Measurements from ENCODE around the gene HSPA9. TPM values are rescaled to one million over a fixed set of nuclear protein-coding genes. Genes with fewer than 3 reads are reported as not detected.
"Not testable (repeated sequence)": the region's sequence is repeated elsewhere in the genome, so short reads cannot be mapped to it uniquely, and the experiment has no call there.

The HSPA9 gene
- polyA plus RNA-seq, 5 donors, result 182 to 221 (median 212) TPM

- no peak for DNase-seq
Observed at GRCh38 chr5:138536665-138537315, 38.4 kb downstream of the HSPA9 start.

- no peak for DNase-seq
Observed at GRCh38 chr5:138536215-138536614, 39.0 kb downstream of the HSPA9 start.

- DNase-seq, result no peak
Observed at GRCh38 chr5:138533973-138534941, 40.9 kb downstream of the HSPA9 start.

GRCh38 chr5:138529812-138530211 lies 45.4 kb downstream of the HSPA9 start:
- no peak for DNase-seq

GRCh38 chr5:138528744-138529469 lies 46.3 kb downstream of the HSPA9 start:
- no peak for DNase-seq

- DNase-seq, result no peak
Observed at GRCh38 chr5:138528208-138528607, 47.0 kb downstream of the HSPA9 start.

GRCh38 chr5:138527170-138527569 lies 48.0 kb downstream of the HSPA9 start:
- no peak for DNase-seq

GRCh38 chr5:138523406-138523805 lies 51.8 kb downstream of the HSPA9 start:
- no peak for DNase-seq

GRCh38 chr5:138520971-138521370 lies 54.2 kb downstream of the HSPA9 start:
- no peak for DNase-seq

- no peak for DNase-seq
Observed at GRCh38 chr5:138517437-138517836, 57.8 kb downstream of the HSPA9 start.

- no peak for DNase-seq
Observed at GRCh38 chr5:138515556-138516245, 59.5 kb downstream of the HSPA9 start.

GRCh38 chr5:138514021-138514420 lies 61.2 kb downstream of the HSPA9 start:
- DNase-seq, result no peak

GRCh38 chr5:138508958-138509357 lies 66.2 kb downstream of the HSPA9 start:
- no peak for DNase-seq

GRCh38 chr5:138507485-138507884 lies 67.7 kb downstream of the HSPA9 start:
- DNase-seq, result not testable (repeated sequence)

GRCh38 chr5:138506370-138507306 lies 68.6 kb downstream of the HSPA9 start:
- DNase-seq, result no peak

- no peak for DNase-seq
Observed at GRCh38 chr5:138504799-138505198, 70.4 kb downstream of the HSPA9 start.
